Measurements from ENCODE around the gene KANK4.

DNA sequence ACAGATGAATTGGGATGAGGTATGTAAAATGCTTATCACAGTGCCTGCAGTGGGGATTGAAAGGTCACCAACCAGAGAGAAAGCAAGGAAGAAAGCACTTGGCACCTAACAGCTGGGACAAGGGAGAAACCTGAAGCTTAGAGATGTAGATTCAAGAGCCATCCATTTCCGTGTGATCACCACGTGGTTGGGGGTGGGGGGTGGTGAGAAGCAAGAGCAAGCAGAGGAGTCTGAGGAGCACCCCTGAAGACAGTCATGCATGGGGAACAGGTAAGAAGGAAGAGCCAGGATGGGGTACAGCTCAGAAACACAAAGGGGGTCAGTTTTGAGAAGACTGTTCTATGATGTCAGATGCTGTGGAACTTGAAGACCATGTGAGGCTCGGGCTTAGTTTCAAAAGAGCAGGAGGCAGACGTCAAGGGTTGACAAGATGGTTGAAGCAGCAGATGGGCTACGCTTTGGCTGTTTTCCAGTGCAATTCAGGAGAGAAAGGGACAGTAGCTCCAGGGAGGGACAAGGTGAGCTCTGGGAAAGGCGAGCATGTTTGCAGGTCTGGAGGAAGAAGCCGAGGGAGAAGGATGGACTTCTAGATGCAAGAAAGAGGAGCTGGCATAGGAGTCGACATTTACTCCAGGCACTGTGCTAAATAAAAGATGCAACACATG lies 17.4 kb downstream of the KANK4 start:
- TF ChIP-seq, protein P1, sequence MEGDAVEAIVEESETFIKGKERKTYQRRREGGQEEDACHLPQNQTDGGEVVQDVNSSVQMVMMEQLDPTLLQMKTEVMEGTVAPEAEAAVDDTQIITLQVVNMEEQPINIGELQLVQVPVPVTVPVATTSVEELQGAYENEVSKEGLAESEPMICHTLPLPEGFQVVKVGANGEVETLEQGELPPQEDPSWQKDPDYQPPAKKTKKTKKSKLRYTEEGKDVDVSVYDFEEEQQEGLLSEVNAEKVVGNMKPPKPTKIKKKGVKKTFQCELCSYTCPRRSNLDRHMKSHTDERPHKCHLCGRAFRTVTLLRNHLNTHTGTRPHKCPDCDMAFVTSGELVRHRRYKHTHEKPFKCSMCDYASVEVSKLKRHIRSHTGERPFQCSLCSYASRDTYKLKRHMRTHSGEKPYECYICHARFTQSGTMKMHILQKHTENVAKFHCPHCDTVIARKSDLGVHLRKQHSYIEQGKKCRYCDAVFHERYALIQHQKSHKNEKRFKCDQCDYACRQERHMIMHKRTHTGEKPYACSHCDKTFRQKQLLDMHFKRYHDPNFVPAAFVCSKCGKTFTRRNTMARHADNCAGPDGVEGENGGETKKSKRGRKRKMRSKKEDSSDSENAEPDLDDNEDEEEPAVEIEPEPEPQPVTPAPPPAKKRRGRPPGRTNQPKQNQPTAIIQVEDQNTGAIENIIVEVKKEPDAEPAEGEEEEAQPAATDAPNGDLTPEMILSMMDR (IDR thresholded peaks at IDR 0.05): no peak
- no peak for TF ChIP-seq POLR2A (IDR thresholded peaks at IDR 0.05)
